OCI-LY7 (cell line): ENCODE data around the gene RNF19B. TPM values are rescaled to one million over a fixed set of nuclear protein-coding genes. Genes with fewer than 3 reads are reported as not detected.
"Not testable (repeated sequence)": the region's sequence is repeated elsewhere in the genome, so short reads cannot be mapped to it uniquely, and the experiment has no call there.

Experiments used
- BruUV-seq: library from RNA; stranded (reverse); fragments of 400-500 nt; replicated peaks from 2 replicates; lab custom pipeline; 2021; lab: Mats Ljungman, UMichigan
- CTCF ChIA-PET: fragments of 300-600 bp; sonication (Branson Sonifier 250); formaldehyde crosslinking; loops from one replicate; lab custom pipeline; 2022; ENCODE audit warnings: antibody characterized with exemption; ENCODE audit not compliant: unreplicated experiment; lab: Charles Lee
- POLR2A ChIA-PET: fragments of 300-600 bp; sonication (Branson Sonifier 250); formaldehyde crosslinking; loops from one replicate; lab custom pipeline; 2022; ENCODE audit warnings: antibody characterized with exemption; lab: Charles Lee
- DNase-seq: peaks from one replicate; pipeline ENCODE4 v3.0.0-alpha.2; 2015; ENCODE audit warnings: low spot score
- H2AFZ ChIP-seq: fragments of 200-600 bp; sonication (generic), shearing (Covaris generic); 2 replicates; pipeline ENCODE4 v1.6.1; 2014; ENCODE audit warnings: mild to moderate bottlenecking, antibody characterized with exemption, low read length, moderate library complexity
- H3K27ac ChIP-seq: fragments of 200-600 bp; sonication (generic); 2 replicates; pipeline ENCODE4 v1.5.1; 2014; ENCODE audit warnings: mixed run types, low read depth, mild to moderate bottlenecking, moderate library complexity, low read length, inconsistent platforms; ENCODE audit not compliant: poor library complexity, severe bottlenecking
- H3K36me3 ChIP-seq: fragments of 200-600 bp; sonication (generic); 2 replicates; pipeline ENCODE4 v1.6.1; 2014; ENCODE audit warnings: mild to moderate bottlenecking, antibody characterized with exemption, low read length, moderate library complexity, mixed read lengths; ENCODE audit not compliant: insufficient read depth
- H3K4me1 ChIP-seq: fragments of 200-600 bp; sonication (generic); 2 replicates; pipeline ENCODE4 v1.5.1; 2014; ENCODE audit warnings: mild to moderate bottlenecking, low read length; ENCODE audit not compliant: insufficient read depth, poor library complexity, severe bottlenecking
- H3K4me2 ChIP-seq: fragments of 200-600 bp; sonication (generic); 2 replicates; pipeline ENCODE4 v1.6.1; 2014; ENCODE audit warnings: mild to moderate bottlenecking, low read length
- H3K4me3 ChIP-seq: fragments of 200-600 bp; sonication (generic); 2 replicates; pipeline ENCODE4 v1.5.1; 2014; ENCODE audit warnings: mild to moderate bottlenecking, low read depth, low read length; ENCODE audit not compliant: poor library complexity, severe bottlenecking
- H3K79me2 ChIP-seq: fragments of 200-600 bp; sonication (generic); 2 replicates; pipeline ENCODE4 v1.6.1; 2016; ENCODE audit warnings: low read depth, mild to moderate bottlenecking, low read length, moderate library complexity, mixed read lengths; ENCODE audit not compliant: insufficient read depth
- H3K9me2 ChIP-seq: fragments of 200-600 bp; sonication (generic); 2 replicates; pipeline ENCODE4 v1.6.1; 2016; ENCODE audit warnings: mild to moderate bottlenecking, low read length, mixed read lengths; ENCODE audit not compliant: insufficient read depth
- H3K9me3 ChIP-seq: fragments of 200-600 bp; sonication (generic); 2 replicates; pipeline ENCODE4 v1.6.1; 2014; ENCODE audit warnings: mild to moderate bottlenecking, mixed run types, low read length, mixed read lengths
- H4K20me1 ChIP-seq: fragments of 200-600 bp; sonication (generic); 2 replicates; pipeline ENCODE4 v1.6.1; 2014; ENCODE audit warnings: mild to moderate bottlenecking, antibody characterized with exemption, low read length, moderate library complexity, mixed read lengths; ENCODE audit not compliant: insufficient read depth
- CTCF ChIP-seq: fragments of 200-600 bp; sonication (generic); conservative IDR thresholded peaks from 2 replicates; pipeline ENCODE4 v1.5.1; 2014; ENCODE audit warnings: mild to moderate bottlenecking, antibody characterized with exemption, low read length, moderate library complexity, mixed read lengths
- EZH2phosphoT487 ChIP-seq: fragments of 200-600 bp; sonication (generic); IDR thresholded peaks from 2 replicates; pipeline ENCODE4 v1.6.1; 2018; ENCODE audit warnings: low read depth, borderline replicate concordance, mild to moderate bottlenecking, mixed run types, antibody characterized with exemption, low read length, moderate library complexity, mixed read lengths
- intact Hi-C: fragments of 100-400 bp; cut with micrococcal nuclease; formaldehyde crosslinking; loops from one replicate; pipeline ENCODE4 v1.10.0; 2022; ENCODE audit not compliant: unreplicated experiment
- total RNA-seq, 2 experiments: library from RNA; depleted of rRNA in 1 of 2; stranded (reverse); fragments of >200 nt in 1 of 2; shearing (Covaris generic) in 1 of 2; gene quantifications; 2 replicates each; pipeline ENCODE4 v1.2.3, GENCODE V29; 2014 to 2022

Gene RNF19B
- total RNA-seq, 2 experiments from 2014 or later = 23.0 to 36.8 TPM

GRCh38 chr1:32910319-32910718 is 54.3 kb downstream of the RNF19B start:
- BruUV-seq = no TSS peak

GRCh38 chr1:32907435-32907834 is 57.2 kb downstream of the RNF19B start:
- no peak for TF ChIP-seq EZH2phosphoT487
- no peak for TF ChIP-seq CTCF
- Histone ChIP-seq H3K9me2 (no peaks in the 10 kb centered on the region), H3K4me3 (no peak overlapping the region), H2AFZ (no peak overlapping the region), H3K27ac (no peak overlapping the region), H3K9me3 (no peaks in the 10 kb centered on the region), H3K36me3 (no peaks in the 10 kb centered on the region), H3K4me1 (no peaks in the 10 kb centered on the region), H4K20me1 (no peaks in the 10 kb centered on the region), H3K79me2 (no peaks in the 10 kb centered on the region), H3K4me2 (no peak overlapping the region)
- DNase-seq = no peak
- ChIA-PET POLR2A (no interaction called here), CTCF (no interaction called here)
- intact Hi-C loops = no loop called here
- no TSS peak for BruUV-seq

More at GRCh38 chr1:32910319-32910718, 54.3 kb downstream of the RNF19B start:
- intact Hi-C loops = no loop called here
- ChIA-PET CTCF (no interaction called here), POLR2A (no interaction called here)
- H3K9me2 ChIP-seq = no peaks in the 10 kb centered on the region
- H3K4me3 ChIP-seq = no peak overlapping the region
- H4K20me1 ChIP-seq = no peaks in the 10 kb centered on the region
- DNase-seq = no peak
- TF ChIP-seq CTCF (no peak), EZH2phosphoT487 (no peak)
- H3K9me3 ChIP-seq = no peaks in the 10 kb centered on the region
- no peaks in the 10 kb centered on the region for H3K4me1 ChIP-seq
- H3K4me2 ChIP-seq = no peak overlapping the region
- H3K79me2 ChIP-seq = no peaks in the 10 kb centered on the region
- H2AFZ ChIP-seq = no peak overlapping the region
- H3K27ac ChIP-seq = no peak overlapping the region
- H3K36me3 ChIP-seq = no peaks in the 10 kb centered on the region

GRCh38 chr1:32906654-32907053 is 58.0 kb downstream of the RNF19B start:
- Histone ChIP-seq H2AFZ (no peak overlapping the region), H3K4me1 (no peaks in the 10 kb centered on the region), H3K9me2 (no peaks in the 10 kb centered on the region), H3K4me2 (no peak overlapping the region), H3K27ac (no peak overlapping the region), H3K9me3 (no peaks in the 10 kb centered on the region), H4K20me1 (no peaks in the 10 kb centered on the region), H3K4me3 (no peak overlapping the region), H3K36me3 (no peaks in the 10 kb centered on the region), H3K79me2 (no peaks in the 10 kb centered on the region)
- ChIA-PET POLR2A (interaction anchor here (0.7 kb wide), 2 partner anchors 138 to 189 kb away, joined by 4 to 5 read pairs; no protein-coding TSS in a partner anchor), CTCF (no interaction called here)
- BruUV-seq = no TSS peak
- TF ChIP-seq CTCF = no peak
- no peak for TF ChIP-seq EZH2phosphoT487
- DNase-seq = no peak
- intact Hi-C loops = no loop called here

GRCh38 chr1:32905588-32905987 is 59.0 kb downstream of the RNF19B start:
- CTCF ChIA-PET, H3K9me3 ChIP-seq, H3K4me3 ChIP-seq, H3K79me2 ChIP-seq, DNase-seq, H3K36me3 ChIP-seq, H3K4me1 ChIP-seq, H3K9me2 ChIP-seq, H2AFZ ChIP-seq, intact Hi-C loops, BruUV-seq, H3K4me2 ChIP-seq, H3K27ac ChIP-seq, POLR2A ChIA-PET, H4K20me1 ChIP-seq: not testable (repeated sequence)
